GM21390 (cell line): ENCODE measurements around the gene TRIM26.
"Not testable (repeated sequence)": the region's sequence is repeated elsewhere in the genome, so short reads cannot be mapped to it uniquely, and the experiment has no call there.

Experiments used
- ATAC-seq: cut with Tn5 transposase; IDR thresholded peaks from one replicate; pipeline ENCODE4 v1.9.1; 2021; ENCODE audit not compliant: unreplicated experiment

The TRIM26 gene

GRCh38 chr6:30154709-30155519 lies 58.3 kb downstream of the TRIM26 start:
- ATAC-seq: no peak

DNA sequence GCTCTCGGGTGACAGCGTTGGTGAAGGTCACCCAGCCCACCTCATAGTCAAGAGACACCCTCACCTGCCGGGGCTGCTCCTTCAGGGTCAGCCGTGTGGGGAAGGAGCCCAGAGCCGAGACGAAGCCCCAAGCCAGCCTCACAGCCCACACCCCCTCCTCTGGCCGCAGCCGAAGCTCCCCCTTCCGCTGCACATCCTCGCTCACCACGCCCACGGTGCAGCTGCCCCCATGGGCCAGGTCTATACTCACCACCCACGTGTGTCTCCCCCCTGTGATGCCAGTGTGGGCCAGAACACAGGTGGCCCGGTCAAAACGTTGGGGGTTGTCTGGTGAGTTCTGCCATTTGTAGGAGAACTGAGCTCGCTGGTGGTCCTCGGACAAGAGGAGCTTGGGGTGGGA lies 59.1 kb downstream of the TRIM26 start:
- ATAC-seq: no peak

DNA sequence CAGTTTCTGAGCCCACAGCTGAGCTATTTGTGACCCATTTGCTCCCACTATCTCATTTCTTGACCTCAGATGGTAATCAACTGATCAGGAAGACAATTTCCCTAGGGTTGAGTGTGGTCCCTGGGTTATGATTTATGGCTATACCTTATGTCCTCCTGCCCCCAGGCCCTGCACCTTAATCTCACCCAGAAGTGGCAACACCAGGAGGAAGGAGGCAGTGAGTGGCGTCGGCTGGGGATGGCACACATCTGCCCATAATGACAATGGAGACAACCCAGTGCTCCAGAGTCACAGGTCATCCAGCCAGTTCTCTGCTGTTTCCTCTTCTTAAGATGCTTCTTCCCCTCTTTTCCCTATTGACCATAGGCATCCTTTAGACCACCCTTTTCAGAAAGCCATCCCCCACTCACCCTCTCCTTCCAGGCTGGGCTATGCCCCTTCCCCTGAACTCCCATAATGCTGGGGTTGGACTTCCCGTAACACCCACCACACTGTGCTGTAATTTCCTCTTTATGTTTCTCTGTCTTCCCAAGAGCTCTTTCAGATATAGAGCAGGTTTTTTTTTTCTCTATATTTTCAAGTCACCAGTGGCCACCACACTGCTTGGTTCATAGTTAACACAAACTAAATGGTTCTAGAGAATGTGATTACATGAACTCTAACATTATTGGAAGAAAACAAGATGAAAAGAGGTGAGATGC lies 60.1 kb downstream of the TRIM26 start:
- no peak for ATAC-seq

- no peak for ATAC-seq
Measured at GRCh38 chr6:30152016-30152673, 61.1 kb downstream of the TRIM26 start.

DNA sequence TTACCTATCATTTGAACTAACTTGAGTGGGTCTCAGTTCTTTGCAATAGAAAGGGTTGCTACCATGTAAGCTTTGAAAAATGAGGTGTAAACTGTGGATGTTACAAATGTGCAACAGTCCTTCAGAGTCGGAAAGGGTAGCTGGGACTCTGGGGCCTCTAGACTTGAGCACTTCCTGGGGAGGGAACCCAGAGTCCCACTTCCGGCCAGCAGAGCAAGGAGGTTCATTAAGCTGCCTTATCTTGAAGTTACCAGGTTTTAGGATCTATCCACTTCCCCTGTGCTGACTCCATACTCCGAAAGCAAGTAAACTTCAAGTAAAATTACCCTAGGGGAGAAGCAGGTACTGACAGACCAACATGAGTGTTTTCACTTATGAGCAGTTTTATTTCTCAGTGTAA lies 61.6 kb downstream of the TRIM26 start:
- no peak for ATAC-seq

DNA sequence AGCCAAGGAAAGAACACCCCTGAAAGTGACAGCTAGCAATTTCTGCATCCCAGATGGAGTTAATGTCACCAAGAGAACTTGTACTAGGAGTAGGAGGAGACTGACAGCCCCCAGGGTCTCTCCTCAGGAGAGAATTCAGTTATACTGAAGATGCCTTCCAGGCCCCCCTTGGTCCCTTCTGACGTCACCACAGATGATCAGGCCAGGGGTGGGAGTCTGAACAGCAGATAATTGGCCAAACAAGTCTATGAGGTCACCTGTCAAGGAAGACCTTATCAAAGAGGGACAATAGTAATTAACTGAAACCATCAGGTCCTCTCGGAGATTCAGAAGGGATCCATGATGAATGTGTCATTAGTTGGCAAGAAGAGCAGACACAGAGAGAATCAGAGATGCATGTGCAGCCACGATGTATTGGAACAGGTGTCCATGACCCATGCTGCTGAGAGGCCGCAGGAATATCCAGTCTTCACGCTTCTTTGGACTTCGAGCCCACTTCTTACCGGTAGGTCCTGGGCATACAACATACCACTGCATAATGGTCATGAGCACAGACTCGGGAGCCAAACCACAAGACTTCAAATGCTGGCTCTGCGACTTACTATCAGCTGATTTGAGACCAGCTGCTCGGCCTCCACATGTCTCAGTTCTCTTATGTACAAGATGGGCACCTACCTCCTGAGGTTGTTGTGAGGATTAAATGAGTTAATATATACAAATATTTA lies 62.4 kb downstream of the TRIM26 start:
- no peak for ATAC-seq

GRCh38 chr6:30149858-30150550 lies 63.2 kb downstream of the TRIM26 start:
- no peak for ATAC-seq

- no peak for ATAC-seq
Measured at GRCh38 chr6:30149234-30149633, 64.0 kb downstream of the TRIM26 start.

- no peak for ATAC-seq
Measured at GRCh38 chr6:30147096-30147495, 66.1 kb downstream of the TRIM26 start.

GRCh38 chr6:30145818-30146217 lies 67.4 kb downstream of the TRIM26 start:
- ATAC-seq: no peak

DNA sequence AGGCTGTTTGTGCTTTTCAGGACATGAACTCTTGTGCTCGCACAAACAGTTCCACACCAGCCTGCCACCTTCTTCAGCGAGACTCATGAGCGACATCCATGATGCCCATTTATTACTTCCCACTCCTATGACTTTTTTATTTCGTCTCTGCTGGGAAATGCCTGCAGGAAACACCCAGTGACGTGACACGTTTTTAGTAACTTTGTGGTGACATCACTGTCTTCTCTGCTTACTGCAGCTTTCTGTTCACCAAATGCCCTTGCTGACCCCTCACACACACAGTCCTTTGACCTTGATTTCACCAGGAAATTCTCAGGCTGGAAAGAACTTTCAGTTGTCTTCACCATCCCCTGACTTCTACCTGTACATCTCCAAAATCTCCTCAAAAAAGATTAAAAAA lies 68.4 kb downstream of the TRIM26 start:
- ATAC-seq: no peak

- no peak for ATAC-seq
Measured at GRCh38 chr6:30143780-30144179, 69.4 kb downstream of the TRIM26 start.

- no peak for ATAC-seq
Measured at GRCh38 chr6:30142665-30143064, 70.5 kb downstream of the TRIM26 start.

- not testable (repeated sequence) for ATAC-seq
Measured at GRCh38 chr6:30140240-30140639, 73.0 kb downstream of the TRIM26 start.

GRCh38 chr6:30136570-30137286 lies 76.5 kb downstream of the TRIM26 start:
- no peak for ATAC-seq

- ATAC-seq: no peak
Measured at GRCh38 chr6:30135757-30136156, 77.4 kb downstream of the TRIM26 start, which contains the start of gene TRIM40. TRIM40 (plus strand) TSS chr6:30136140; CDS start chr6:30137037, 897 bp downstream.

DNA sequence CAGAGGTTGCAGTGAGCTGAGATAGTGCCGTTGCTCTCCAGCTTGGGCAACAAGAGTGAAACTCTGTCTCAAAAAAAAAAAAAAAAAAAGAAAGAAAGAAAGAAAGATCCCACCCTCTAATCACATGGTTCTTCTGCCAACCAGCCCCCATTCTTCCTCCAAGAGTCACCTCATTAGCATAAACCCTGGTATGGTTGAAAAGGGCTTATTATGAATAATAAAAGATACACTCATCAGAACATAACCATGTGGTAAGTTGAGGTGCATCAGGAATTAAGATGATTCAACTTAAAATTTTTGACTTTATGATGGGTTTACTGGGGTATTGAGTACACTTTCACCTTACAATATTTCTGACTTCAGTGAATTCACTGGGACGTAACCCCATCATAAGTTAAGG lies 78.1 kb downstream of the TRIM26 start:
- ATAC-seq: no peak
